Skeletal muscle satellite cell (primary cell): ENCODE results near the gene SMTNL2. TPM values are rescaled to one million over a fixed set of nuclear protein-coding genes. Genes with fewer than 3 reads are reported as not detected.
A peak's percentile ranks its signal among the peaks of the same experiment; 100 is the strongest.

Source experiments
- H3K27me3 ChIP-seq: 2 replicates; pipeline ENCODE4 v1.7.0; 2013; ENCODE audit warnings: low read length; ENCODE audit not compliant: control insufficient read depth, insufficient read depth
- H3K36me3 ChIP-seq: 2 replicates; pipeline ENCODE4 v1.7.0; 2013; ENCODE audit warnings: mild to moderate bottlenecking, control low read depth, low read length; ENCODE audit not compliant: insufficient read depth
- H3K4me1 ChIP-seq: 2 replicates; pipeline ENCODE4 v1.7.0; 2013; ENCODE audit warnings: low read length; ENCODE audit not compliant: control insufficient read depth, insufficient read depth
- H3K4me2 ChIP-seq: 2 replicates; pipeline ENCODE4 v1.7.0; 2013; ENCODE audit warnings: mild to moderate bottlenecking, low read length
- H3K4me3 ChIP-seq: 2 replicates; pipeline ENCODE4 v1.7.0; 2013; ENCODE audit warnings: low read length
- H3K9ac ChIP-seq: 2 replicates; pipeline ENCODE4 v1.7.0; 2013; ENCODE audit warnings: mild to moderate bottlenecking, low read depth, low read length, moderate library complexity
- H3K9me3 ChIP-seq: replicated peaks from 2 replicates; pipeline ENCODE4 v1.7.0; 2013; ENCODE audit warnings: mild to moderate bottlenecking, control low read depth, low read length
- total RNA-seq: library from RNA; depleted of rRNA; stranded (reverse); fragments of >200 nt; gene quantifications from 2 replicates; pipeline ENCODE4 v1.2.3, GENCODE V29; 2012; rRNA removed

Gene SMTNL2
- total RNA-seq = not detected in 2 replicates

DNA sequence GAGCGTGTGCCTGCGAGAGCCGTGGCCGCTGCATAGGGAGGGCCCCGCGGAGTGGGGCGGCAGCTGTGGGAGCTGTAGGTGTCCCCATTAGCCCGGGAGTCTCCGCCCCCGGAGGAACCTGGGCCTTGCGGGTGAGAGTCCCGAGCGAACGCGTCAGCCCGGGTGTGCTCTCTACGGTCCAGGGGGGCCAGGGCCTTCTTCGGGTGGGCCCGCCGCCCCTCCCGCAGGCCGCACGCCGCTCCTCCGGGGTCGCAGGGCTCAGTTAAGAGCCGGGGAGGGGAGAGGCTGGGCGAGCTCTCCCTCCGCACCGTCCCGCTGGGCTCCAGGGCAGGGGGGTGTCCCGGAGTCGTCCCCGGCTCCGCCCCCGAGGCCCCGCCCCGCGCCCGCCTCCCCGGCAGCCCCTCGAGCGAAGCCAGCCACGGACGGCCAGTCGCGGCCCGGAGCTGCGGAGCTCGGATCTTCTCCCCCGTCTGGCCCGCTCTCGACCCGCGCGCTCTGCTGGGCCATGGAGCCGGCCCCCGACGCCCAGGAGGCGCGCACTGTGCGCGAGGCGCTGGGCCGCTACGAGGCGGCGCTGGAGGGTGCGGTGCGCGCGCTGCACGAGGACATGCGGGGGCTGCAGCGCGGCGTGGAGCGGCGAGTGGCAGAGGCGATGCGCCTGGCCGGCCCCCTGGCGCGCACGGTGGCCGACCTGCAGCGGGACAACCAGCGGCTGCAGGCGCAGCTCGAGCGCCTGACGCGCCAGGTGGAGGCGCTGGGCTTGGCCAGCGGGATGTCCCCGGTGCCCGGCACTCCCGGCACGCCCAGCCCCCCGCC lies at the start of gene SMTNL2:
Gene SMTNL2, plus strand, starts transcription at position 429 of the 816 bp plus-strand sequence. Its CDS starts 77 bp downstream, at position 506.
- Histone ChIP-seq H3K4me1 (no peaks in the 10 kb centered on the region), H3K9ac (no peak within 1 kb of the TSS), H3K36me3 (no peaks in the 10 kb centered on the region), H3K4me3 (no peak within 1 kb of the TSS), H3K9me3 (no peaks in the 10 kb centered on the region), H3K4me2 (peak within 1 kb of the TSS; percentile 20), H3K27me3 (peaks cover 86% of the 10 kb centered on the region)

- H3K4me3 ChIP-seq = no peak overlapping the region
- H3K9ac ChIP-seq = no peak overlapping the region
- H3K9me3 ChIP-seq = no peaks in the 10 kb centered on the region
- peaks cover 19% of the 10 kb centered on the region for H3K36me3 ChIP-seq
- no peaks in the 10 kb centered on the region for H3K4me1 ChIP-seq
- H3K27me3 ChIP-seq = peaks cover 29% of the 10 kb centered on the region
- H3K4me2 ChIP-seq = no peak overlapping the region
Observed at GRCh38 chr17:4534928-4535666, 49.2 kb upstream of the SMTNL2 start.

- Histone ChIP-seq H3K9me3 (no peaks in the 10 kb centered on the region), H3K4me3 (no peak overlapping the region), H3K27me3 (peaks cover 23% of the 10 kb centered on the region), H3K4me2 (no peak overlapping the region), H3K36me3 (peaks cover 25% of the 10 kb centered on the region), H3K9ac (no peak overlapping the region), H3K4me1 (no peaks in the 10 kb centered on the region)
Observed at GRCh38 chr17:4535667-4536258, 48.6 kb upstream of the SMTNL2 start.

GRCh38 chr17:4536259-4536741 lies 48.0 kb upstream of the SMTNL2 start:
- H3K4me1 ChIP-seq = no peaks in the 10 kb centered on the region
- H3K4me3 ChIP-seq = no peak overlapping the region
- no peak overlapping the region for H3K9ac ChIP-seq
- peaks cover 17% of the 10 kb centered on the region for H3K27me3 ChIP-seq
- H3K9me3 ChIP-seq = no peaks in the 10 kb centered on the region
- H3K36me3 ChIP-seq = peaks cover 29% of the 10 kb centered on the region
- H3K4me2 ChIP-seq = no peak overlapping the region

DNA sequence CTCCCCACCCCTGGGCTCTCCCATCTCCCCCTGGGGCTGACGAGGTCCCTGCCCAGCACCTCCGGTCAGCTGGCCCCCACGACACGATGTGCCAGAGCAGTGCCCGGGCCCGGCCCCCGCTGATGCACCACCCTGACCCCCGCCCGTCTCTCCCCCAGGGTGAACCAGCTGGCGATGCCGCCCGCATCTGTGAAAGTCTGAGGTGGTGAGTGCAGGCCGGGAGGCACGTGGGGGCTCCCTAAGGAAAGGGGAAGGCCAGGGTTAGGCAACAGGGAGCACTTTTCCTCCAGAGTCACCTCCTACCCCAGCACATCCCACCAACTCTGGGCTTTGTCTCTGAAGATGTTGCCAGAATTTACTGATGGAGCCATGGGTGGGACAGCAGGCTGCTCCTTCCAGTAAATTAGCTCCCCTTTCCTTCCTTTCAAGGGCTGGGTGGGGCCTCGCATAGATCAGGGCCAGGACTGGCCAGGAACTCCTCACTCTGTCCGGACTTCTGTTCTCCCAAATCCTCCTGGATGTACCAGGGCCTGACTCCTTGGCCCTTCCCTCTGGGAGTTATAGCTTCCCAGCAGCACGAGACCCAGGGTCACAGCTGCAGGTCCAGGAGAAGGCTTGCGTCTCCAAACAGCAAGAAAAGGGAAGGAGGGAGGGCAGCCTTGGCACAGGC lies 47.5 kb upstream of the SMTNL2 start:
- Histone ChIP-seq H3K4me1 (no peaks in the 10 kb centered on the region), H3K9me3 (no peaks in the 10 kb centered on the region), H3K4me2 (no peak overlapping the region), H3K36me3 (peaks cover 35% of the 10 kb centered on the region), H3K4me3 (no peak overlapping the region), H3K27me3 (peaks cover 16% of the 10 kb centered on the region), H3K9ac (no peak overlapping the region)

- H3K27me3 ChIP-seq = peaks cover 12% of the 10 kb centered on the region
- H3K4me3 ChIP-seq = no peak overlapping the region
- peaks cover 42% of the 10 kb centered on the region for H3K36me3 ChIP-seq
- no peak overlapping the region for H3K4me2 ChIP-seq
- H3K9ac ChIP-seq = no peak overlapping the region
- H3K4me1 ChIP-seq = no peaks in the 10 kb centered on the region
- no peaks in the 10 kb centered on the region for H3K9me3 ChIP-seq
Observed at GRCh38 chr17:4537451-4538235, 46.7 kb upstream of the SMTNL2 start.

DNA sequence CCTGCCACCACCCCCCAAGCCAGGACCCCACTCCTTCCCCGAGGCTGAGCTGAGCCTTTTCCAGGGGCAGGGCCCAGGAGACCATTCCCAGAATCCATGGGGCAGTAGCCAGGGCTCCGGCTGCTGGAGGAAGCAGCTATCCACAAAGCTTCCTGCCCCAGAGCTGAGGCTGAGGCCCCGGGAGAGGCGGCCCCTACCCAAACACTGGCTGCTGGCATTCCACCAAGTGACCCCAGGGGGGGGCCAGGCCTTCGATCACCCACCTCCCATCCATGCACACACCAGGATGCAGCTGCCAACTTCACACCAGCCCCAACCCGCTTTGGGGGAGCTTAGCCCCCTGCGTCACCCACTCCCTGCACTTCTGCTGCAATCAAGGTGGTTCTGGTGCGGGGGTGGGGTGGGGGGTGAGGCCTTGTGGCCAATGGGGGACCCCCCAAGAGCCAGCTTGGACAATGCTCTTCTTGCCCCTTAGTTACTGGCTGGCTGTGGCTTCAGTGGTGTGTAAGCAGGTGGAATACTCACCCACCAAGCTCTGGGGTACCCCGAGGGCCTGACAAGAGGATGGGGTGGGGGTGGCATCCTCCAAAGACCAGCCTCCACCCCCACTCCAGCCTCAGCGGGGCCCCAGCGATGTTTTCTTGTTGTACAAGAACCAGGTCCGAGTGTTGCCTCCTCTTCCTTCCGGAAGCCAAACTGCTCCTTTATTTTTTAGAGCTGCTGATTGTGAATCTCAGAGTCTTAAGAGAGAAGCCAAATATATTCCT lies 45.9 kb upstream of the SMTNL2 start:
- Histone ChIP-seq H3K36me3 (peaks cover 45% of the 10 kb centered on the region), H3K4me3 (no peak overlapping the region), H3K9ac (no peak overlapping the region), H3K4me1 (no peaks in the 10 kb centered on the region), H3K4me2 (no peak overlapping the region), H3K9me3 (no peaks in the 10 kb centered on the region), H3K27me3 (peaks cover 8% of the 10 kb centered on the region)

GRCh38 chr17:4539025-4539424 lies 45.3 kb upstream of the SMTNL2 start:
- no peak overlapping the region for H3K4me2 ChIP-seq
- H3K4me3 ChIP-seq = no peak overlapping the region
- no peaks in the 10 kb centered on the region for H3K4me1 ChIP-seq
- peaks cover 3% of the 10 kb centered on the region for H3K27me3 ChIP-seq
- H3K36me3 ChIP-seq = peaks cover 45% of the 10 kb centered on the region
- no peak overlapping the region for H3K9ac ChIP-seq
- H3K9me3 ChIP-seq = no peaks in the 10 kb centered on the region

DNA sequence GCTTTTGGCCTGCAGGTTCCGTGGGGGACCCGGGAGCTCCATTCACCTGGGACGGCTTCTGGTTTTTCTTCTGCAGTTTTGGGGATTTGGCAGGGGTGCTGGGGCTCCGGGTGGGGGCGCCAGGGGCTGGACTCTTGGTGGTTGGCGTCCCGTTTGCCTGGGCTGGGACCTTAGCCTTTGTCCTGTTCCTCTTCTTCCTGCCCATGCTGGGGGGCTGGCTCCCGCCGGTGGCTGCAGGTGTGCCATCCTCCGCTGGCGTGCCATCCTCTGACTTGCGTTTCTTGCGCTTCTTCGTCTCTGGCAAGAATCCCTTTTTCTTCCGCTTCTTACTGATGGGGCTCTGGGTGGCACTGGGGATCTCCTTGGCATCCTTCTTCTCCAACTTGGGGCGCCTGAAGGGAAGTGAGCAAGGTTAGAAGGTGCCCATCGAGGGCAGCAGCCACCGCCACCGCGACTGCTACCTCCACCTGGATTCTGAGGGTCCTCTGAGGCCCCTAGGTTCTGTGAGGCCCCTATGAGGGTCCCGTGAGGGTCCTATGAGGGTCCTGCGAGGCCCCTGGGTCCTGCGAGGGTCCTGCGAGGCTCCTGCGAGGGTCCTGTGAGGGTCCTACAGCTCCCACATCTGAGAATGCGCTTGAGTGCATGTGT lies 44.6 kb upstream of the SMTNL2 start:
- Histone ChIP-seq H3K9me3 (no peaks in the 10 kb centered on the region), H3K4me2 (no peak overlapping the region), H3K9ac (no peak overlapping the region), H3K36me3 (peaks cover 48% of the 10 kb centered on the region), H3K4me1 (no peaks in the 10 kb centered on the region), H3K27me3 (peaks cover under 1% of the 10 kb centered on the region), H3K4me3 (no peak overlapping the region)

GRCh38 chr17:4540224-4540651 lies 44.1 kb upstream of the SMTNL2 start:
- Histone ChIP-seq H3K4me3 (no peak overlapping the region), H3K9ac (no peak overlapping the region), H3K27me3 (no peaks in the 10 kb centered on the region), H3K4me2 (no peak overlapping the region), H3K9me3 (no peaks in the 10 kb centered on the region), H3K4me1 (no peaks in the 10 kb centered on the region), H3K36me3 (peaks cover 50% of the 10 kb centered on the region)
